ENCODE results near the gene SPARC.

Gene SPARC

GRCh38 chr5:151617383-151617840 is 69.3 kb downstream of the SPARC start:
- Histone ChIP-seq H3K4me1 (ENCODE audit: insufficient read depth, poor library complexity, severe bottlenecking) (peaks cover 83% of the 10 kb centered on the region), H3K27me3 (ENCODE audit: insufficient read depth, poor library complexity, severe bottlenecking) (no peaks in the 10 kb centered on the region), H3K4me3 (ENCODE audit: severe bottlenecking) (no peak overlapping the region), H3K9me3 (ENCODE audit: severe bottlenecking) (no peaks in the 10 kb centered on the region), H3K27ac (ENCODE audit: poor library complexity, severe bottlenecking) (peak overlapping the region; percentile 92), H3K36me3 (ENCODE audit: low read depth) (no peaks in the 10 kb centered on the region)
- no peak for TF ChIP-seq CTCF (IDR thresholded peaks at IDR 0.05; ENCODE audit: poor library complexity, severe bottlenecking)
- DNase-seq (ENCODE audit: low spot score) (no peak), ATAC-seq (ENCODE audit: low read depth) (no peak)

- peak; percentile 77 for ATAC-seq (ENCODE audit: low read depth)
These were observed 71.3 kb downstream of the SPARC start for GRCh38 chr5:151615431-151615830.

GRCh38 chr5:151614565-151614964 is 72.2 kb downstream of the SPARC start:
- no peak for DNase-seq (ENCODE audit: low spot score)
- Histone ChIP-seq H3K4me1 (ENCODE audit: insufficient read depth, poor library complexity, severe bottlenecking) (peaks cover 73% of the 10 kb centered on the region), H3K4me3 (ENCODE audit: severe bottlenecking) (no peak overlapping the region), H3K9me3 (ENCODE audit: severe bottlenecking) (no peaks in the 10 kb centered on the region), H3K36me3 (ENCODE audit: low read depth) (no peaks in the 10 kb centered on the region), H3K27me3 (ENCODE audit: insufficient read depth, poor library complexity, severe bottlenecking) (no peaks in the 10 kb centered on the region), H3K27ac (ENCODE audit: poor library complexity, severe bottlenecking) (peak overlapping the region; percentile 92)
- no peak for TF ChIP-seq CTCF (IDR thresholded peaks at IDR 0.05; ENCODE audit: poor library complexity, severe bottlenecking)
- no peak for ATAC-seq (ENCODE audit: low read depth)

More at GRCh38 chr5:151615431-151615830, 71.3 kb downstream of the SPARC start:
- TF ChIP-seq CTCF (IDR thresholded peaks at IDR 0.05; ENCODE audit: poor library complexity, severe bottlenecking), result no peak
- no peaks in the 10 kb centered on the region for H3K9me3 ChIP-seq (ENCODE audit: severe bottlenecking)
- H3K4me3 ChIP-seq (ENCODE audit: severe bottlenecking), result no peak overlapping the region
- DNase-seq (ENCODE audit: low spot score), result peak; percentile 99
- H3K36me3 ChIP-seq (ENCODE audit: low read depth), result no peaks in the 10 kb centered on the region
- peak overlapping the region; percentile 92 for H3K27ac ChIP-seq (ENCODE audit: poor library complexity, severe bottlenecking)
- H3K27me3 ChIP-seq (ENCODE audit: insufficient read depth, poor library complexity, severe bottlenecking), result no peaks in the 10 kb centered on the region
- H3K4me1 ChIP-seq (ENCODE audit: insufficient read depth, poor library complexity, severe bottlenecking), result peaks cover 81% of the 10 kb centered on the region

DNA sequence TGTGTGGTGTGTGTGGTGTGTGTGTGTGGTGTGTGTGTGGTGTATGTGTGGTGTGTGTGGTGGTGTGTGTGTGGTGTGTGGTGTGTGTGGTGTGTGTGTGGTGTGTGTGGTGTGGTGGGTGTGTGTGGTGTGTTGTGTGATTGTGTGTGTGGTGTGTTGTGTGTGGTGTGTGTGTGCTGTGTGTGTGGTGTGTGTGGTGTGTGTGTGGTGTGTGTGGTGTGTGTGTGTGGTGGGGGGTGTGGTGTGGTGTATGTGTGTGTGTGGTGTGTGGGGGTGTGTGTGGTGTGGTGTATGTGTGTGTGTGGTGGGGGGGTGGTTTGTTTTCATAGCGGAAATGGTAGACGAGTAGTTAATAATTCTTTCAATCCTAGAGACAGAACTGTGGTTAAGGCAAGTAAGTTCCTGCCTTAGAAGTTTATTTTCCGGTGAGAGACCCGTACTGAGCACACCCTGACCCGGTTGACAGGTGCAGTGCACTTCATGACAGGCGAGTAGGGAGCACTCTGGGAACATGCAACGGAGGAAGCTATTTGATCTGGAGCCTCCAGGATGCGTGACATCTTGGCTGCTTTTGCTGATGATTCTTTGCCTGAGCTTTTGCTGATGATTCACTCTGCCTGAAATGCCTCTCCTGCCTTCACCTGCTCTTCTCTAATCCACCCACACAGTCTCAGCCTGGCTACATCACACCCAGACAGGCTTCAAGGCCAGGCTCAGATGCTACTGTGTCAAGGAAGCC is 73.9 kb downstream of the SPARC start:
- Histone ChIP-seq H3K27ac (ENCODE audit: poor library complexity, severe bottlenecking) (peak overlapping the region; percentile 92), H3K4me1 (ENCODE audit: insufficient read depth, poor library complexity, severe bottlenecking) (peaks cover 56% of the 10 kb centered on the region), H3K27me3 (ENCODE audit: insufficient read depth, poor library complexity, severe bottlenecking) (no peaks in the 10 kb centered on the region), H3K4me3 (ENCODE audit: severe bottlenecking) (no peak overlapping the region), H3K36me3 (ENCODE audit: low read depth) (no peaks in the 10 kb centered on the region), H3K9me3 (ENCODE audit: severe bottlenecking) (no peaks in the 10 kb centered on the region)
- no peak for TF ChIP-seq CTCF (IDR thresholded peaks at IDR 0.05; ENCODE audit: poor library complexity, severe bottlenecking)
- ATAC-seq (ENCODE audit: low read depth) (peak; percentile 71), DNase-seq (ENCODE audit: low spot score) (peak; percentile 94)

Data from RWPE2 (cell line).